B cell (primary cell): ENCODE results near the gene PPP1R9A. TPM values are rescaled to one million over a fixed set of nuclear protein-coding genes. Genes with fewer than 3 reads are reported as not detected.

ENCODE experiments used
- ATAC-seq: fragments of 200-7000 bp; cut with Tn5 transposase; one replicate; pipeline ENCODE4 v1.10.0; 2021; ENCODE audit warnings: low read depth, mild to moderate bottlenecking, moderate number of reproducible peaks, moderate library complexity
- CTCF ChIA-PET: fragments of 350-600 bp; sonication (Branson Sonifier 250); formaldehyde crosslinking; loops from one replicate; lab custom pipeline; 2021; ENCODE audit warnings: antibody characterized with exemption, inconsistent platforms; lab: Charles Lee
- POLR2A ChIA-PET: fragments of 350-600 bp; sonication (Branson Sonifier 250); formaldehyde crosslinking; loops from one replicate; lab custom pipeline; 2021; ENCODE audit warnings: antibody characterized with exemption; lab: Charles Lee
- DNase-seq: peaks from one replicate; pipeline ENCODE4 v3.0.0; 2013
- H2AFZ ChIP-seq: 2 replicates; pipeline ENCODE4 v1.6.1; 2012; ENCODE audit warnings: mild to moderate bottlenecking, low read depth, low read length; ENCODE audit not compliant: insufficient read depth, poor library complexity, severe bottlenecking
- H3K27ac ChIP-seq, 2 donors: 1 replicate in 1 of 2; 2 replicates in 1 of 2; pipeline ENCODE4 v1.5.1; 2012 to 2013; ENCODE audit warnings: low read length in 2 of 2, mild to moderate bottlenecking in 2 of 2, moderate library complexity in 1 of 2
- H3K27me3 ChIP-seq, 4 experiments: fragments of 200-600 bp in 1 of 4; sonication (generic) in 1 of 4; replicated peaks in 1 of 4; 1 replicate in 2 of 4; 2 replicates in 2 of 4; pipeline versions ENCODE4 v1.6.1 to v1.7.0; 2013 to 2016; ENCODE audit warnings: low read length in 3 of 4, mild to moderate bottlenecking in 2 of 4, mixed read lengths in 1 of 4, moderate library complexity in 1 of 4; ENCODE audit not compliant: insufficient read depth in 4 of 4, control insufficient read depth in 3 of 4; ENCODE audit errors: control extremely low read depth in 1 of 4
- H3K36me3 ChIP-seq, 2 experiments: replicated peaks in 1 of 2; 1 replicate in 1 of 2; 2 replicates in 1 of 2; pipeline versions ENCODE4 v1.6.1 to v1.7.1; 2013; ENCODE audit warnings: low read length in 1 of 2; ENCODE audit not compliant: insufficient read depth in 2 of 2, control insufficient read depth in 1 of 2; ENCODE audit errors: control extremely low read depth in 1 of 2, extremely low read depth in 1 of 2
- H3K4me1 ChIP-seq, 2 donors: fragments of 200-600 bp in 1 of 2; sonication (generic) in 1 of 2; 1 replicate in 1 of 2; 2 replicates in 1 of 2; pipeline versions ENCODE4 v1.5.1 to v1.6.1; 2013 to 2017; ENCODE audit warnings: low read length in 2 of 2; ENCODE audit not compliant: control insufficient read depth in 2 of 2, insufficient read depth in 2 of 2
- H3K4me2 ChIP-seq: replicated peaks from 2 replicates; pipeline ENCODE3; 2012; ENCODE audit warnings: mild to moderate bottlenecking, low read depth, low read length; ENCODE audit not compliant: poor library complexity, severe bottlenecking
- H3K4me3 ChIP-seq, 5 experiments: fragments of 200-600 bp in 1 of 5; sonication (generic) in 1 of 5; 1 replicate in 3 of 5; 2 replicates in 2 of 5; pipeline versions ENCODE4 v1.5.1 to v1.7.0; 2011 to 2016; ENCODE audit warnings: low read length in 4 of 5, mild to moderate bottlenecking in 4 of 5, low read depth in 2 of 5, control low read depth in 1 of 5, moderate library complexity in 1 of 5; ENCODE audit not compliant: insufficient read depth in 1 of 5; ENCODE audit errors: control extremely low read depth in 1 of 5, extremely low read depth in 1 of 5
- H3K79me2 ChIP-seq: fragments of 200-600 bp; sonication (generic); one replicate; pipeline ENCODE4 v1.6.0; 2016; ENCODE audit warnings: low read length; ENCODE audit not compliant: control insufficient read depth, insufficient read depth
- H3K9ac ChIP-seq: fragments of 200-600 bp; sonication (generic); 2 replicates; pipeline ENCODE4 v1.6.1; 2017; ENCODE audit warnings: mild to moderate bottlenecking, low read length, moderate library complexity
- H3K9me3 ChIP-seq, 3 donors: one replicate each; pipeline versions ENCODE4 v1.6.1 to v1.7.1; 2013; ENCODE audit warnings: low read length in 2 of 3; ENCODE audit not compliant: control insufficient read depth in 2 of 3, insufficient read depth in 1 of 3; ENCODE audit errors: control extremely low read depth in 1 of 3
- H4K20me1 ChIP-seq: 2 replicates; pipeline ENCODE4 v1.6.0; 2012; ENCODE audit warnings: mild to moderate bottlenecking, low read length; ENCODE audit not compliant: insufficient read depth, control insufficient read depth, poor library complexity, severe bottlenecking
- H3K27ac Mint-ChIP-seq: one replicate; pipeline ENCODE4 v1.8.0; 2021; ENCODE audit warnings: mixed read lengths
- H3K27me3 Mint-ChIP-seq: one replicate; pipeline ENCODE4 v1.8.0; 2021; ENCODE audit warnings: mixed read lengths
- H3K4me1 Mint-ChIP-seq: one replicate; pipeline ENCODE4 v1.8.0; 2021; ENCODE audit warnings: mixed read lengths
- H3K4me3 Mint-ChIP-seq: one replicate; pipeline ENCODE4 v1.8.0; 2021; ENCODE audit warnings: mixed read lengths
- H3K9me3 Mint-ChIP-seq: one replicate; pipeline ENCODE4 v1.8.0; 2022; ENCODE audit warnings: mixed read lengths; ENCODE audit not compliant: insufficient read depth
- CTCF ChIP-seq: fragments of 200-600 bp; IDR thresholded peaks from one replicate; pipeline ENCODE4 v1.8.0; 2022; ENCODE audit warnings: antibody characterized with exemption, mild to moderate bottlenecking
- EZH2 ChIP-seq: IDR thresholded peaks from 2 replicates; pipeline ENCODE4 v1.6.1; 2012; ENCODE audit warnings: borderline replicate concordance, low read depth, mild to moderate bottlenecking, moderate library complexity, low read length; ENCODE audit not compliant: insufficient read depth, poor library complexity, severe bottlenecking
- WGBS: methylation state at CpG from one replicate; pipeline ENCODE4 v1.1.5; 2013; ENCODE audit warnings: missing lambda C conversion rate; ENCODE audit not compliant: insufficient coverage; 5-methylcytosine and 5-hydroxymethylcytosine counted together
- intact Hi-C: fragments of 100-400 bp; cut with micrococcal nuclease; formaldehyde crosslinking; loops from one replicate; pipeline ENCODE4 v1.10.0; 2022
- polyA plus RNA-seq: library from polyadenylated mRNA; depleted of rRNA; stranded (reverse); fragments of >200 nt; gene quantifications from 2 replicates; pipeline ENCODE4 v1.2.3, GENCODE V29; 2012
- total RNA-seq, 2 donors: library from RNA; stranded (reverse); fragments of 120-200 nt in 1 of 2; gene quantifications; 1 replicate in 1 of 2; 2 replicates in 1 of 2; pipeline versions ENCODE4 v1.2.3 to v1.2.4, GENCODE V29; 2013 to 2022

The PPP1R9A gene
- total and polyA plus RNA-seq, 2 donors (not counting 1 experiment from before 2014, with no cell fraction given) = 1.1 to 4.8 TPM

- ChIA-PET POLR2A (no interaction called here), CTCF (no interaction called here)
- Histone ChIP-seq H3K4me3 (no peak overlapping the region), H2AFZ (no peak overlapping the region), H3K27me3 (no peaks in the 10 kb centered on the region), H3K4me1 (no peaks in the 10 kb centered on the region), H3K27ac (no peak overlapping the region), H3K79me2 (no peaks in the 10 kb centered on the region), H3K4me2 (no peak overlapping the region), H3K36me3 (no peaks in the 10 kb centered on the region), H4K20me1 (no peaks in the 10 kb centered on the region), H3K9ac (no peak overlapping the region), H3K9me3 (no peaks in the 10 kb centered on the region)
- Mint-ChIP-seq H3K4me1 (no peaks in the 10 kb centered on the region), H3K9me3 (no peaks in the 10 kb centered on the region), H3K4me3 (no peak overlapping the region), H3K27me3 (no peaks in the 10 kb centered on the region), H3K27ac (no peak overlapping the region)
- no CpG with 5 or more reads among the region's 1 CpG for WGBS
- TF ChIP-seq CTCF (no peak), EZH2 (no peak)
- intact Hi-C loops = no loop called here
- ATAC-seq (no peak), DNase-seq (no peak)
These were observed 88.5 kb downstream of the PPP1R9A start for GRCh38 chr7:94995921-94996320.

DNA sequence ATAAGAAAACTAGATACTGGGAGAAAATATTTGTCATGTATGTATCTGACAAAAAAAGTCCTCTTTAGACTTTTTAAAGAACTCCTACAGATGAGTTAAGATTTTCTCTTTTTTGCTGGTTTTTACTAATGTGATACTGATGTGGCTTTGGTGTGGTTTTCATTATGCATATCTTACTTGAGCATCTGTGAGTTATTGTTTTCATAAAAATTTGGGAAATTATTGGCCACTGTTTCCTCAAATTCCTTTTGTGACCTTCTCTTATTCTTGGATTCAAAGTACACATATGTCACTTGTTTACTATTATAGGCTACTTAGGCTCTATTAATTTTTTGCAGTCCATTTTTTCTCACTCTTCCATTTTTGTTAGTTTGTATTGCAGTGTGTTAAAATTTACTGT, 89.0 kb downstream of the PPP1R9A start:
- TF ChIP-seq EZH2 = no peak
- no peak for TF ChIP-seq CTCF
- no peaks in the 10 kb centered on the region for H3K9me3 ChIP-seq
- no peak for ATAC-seq
- ChIA-PET POLR2A (no interaction called here), CTCF (no interaction called here)
- intact Hi-C loops = no loop called here
- DNase-seq = no peak
- Mint-ChIP-seq H3K27ac (no peak overlapping the region), H3K9me3 (no peaks in the 10 kb centered on the region), H3K4me3 (no peak overlapping the region), H3K27me3 (no peaks in the 10 kb centered on the region), H3K4me1 (no peaks in the 10 kb centered on the region)
- H3K79me2 ChIP-seq = no peaks in the 10 kb centered on the region
- no peaks in the 10 kb centered on the region for H3K4me1 ChIP-seq
- no peak overlapping the region for H2AFZ ChIP-seq
- H3K27me3 ChIP-seq = no peaks in the 10 kb centered on the region
- H3K4me2 ChIP-seq = no peak overlapping the region
- H3K27ac ChIP-seq = no peak overlapping the region
- H4K20me1 ChIP-seq = no peaks in the 10 kb centered on the region
- H3K9ac ChIP-seq = no peak overlapping the region
- H3K36me3 ChIP-seq = no peaks in the 10 kb centered on the region
- H3K4me3 ChIP-seq = no peak overlapping the region
